Sigmoid colon (tissue), 4 donors: Measurements from ENCODE around the gene ZFHX3.

Experiments used
- EP300 ChIP-seq, 4 donors: sonication (generic); formaldehyde crosslinking; IDR thresholded peaks; one replicate each; pipeline ENCODE4 v1.6.1; 2017; ENCODE audit warnings: antibody characterized with exemption in 4 of 4
- POLR2A ChIP-seq, 2 donors: fragments of 450-650 bp; IDR thresholded peaks; one replicate each; pipeline ENCODE4 v1.6.1; 2016; ENCODE audit warnings: antibody characterized with exemption in 2 of 2, mild to moderate bottlenecking in 2 of 2, moderate library complexity in 2 of 2
- POLR2AphosphoS5 ChIP-seq, 4 donors: sonication (generic); formaldehyde crosslinking; IDR thresholded peaks; one replicate each; pipeline ENCODE4 v1.6.1; 2017; ENCODE audit warnings: antibody characterized with exemption in 4 of 4
- TF ChIP-seq, protein P1 (sequence below), 4 experiments: fragments of 450-650 bp in 3 of 4; fragments of 200-600 bp in 1 of 4; IDR thresholded peaks; one replicate each; pipeline ENCODE4 v1.5.1; 2016 to 2019; ENCODE audit warnings: antibody characterized with exemption in 4 of 4, mild to moderate bottlenecking in 3 of 4, moderate library complexity in 2 of 4

GRCh38 chr16:72769876-72770275 is 278.1 kb downstream of the ZFHX3 start:
- TF ChIP-seq POLR2A (IDR thresholded peaks at IDR 0.05) = no peak
- TF ChIP-seq, protein P1, sequence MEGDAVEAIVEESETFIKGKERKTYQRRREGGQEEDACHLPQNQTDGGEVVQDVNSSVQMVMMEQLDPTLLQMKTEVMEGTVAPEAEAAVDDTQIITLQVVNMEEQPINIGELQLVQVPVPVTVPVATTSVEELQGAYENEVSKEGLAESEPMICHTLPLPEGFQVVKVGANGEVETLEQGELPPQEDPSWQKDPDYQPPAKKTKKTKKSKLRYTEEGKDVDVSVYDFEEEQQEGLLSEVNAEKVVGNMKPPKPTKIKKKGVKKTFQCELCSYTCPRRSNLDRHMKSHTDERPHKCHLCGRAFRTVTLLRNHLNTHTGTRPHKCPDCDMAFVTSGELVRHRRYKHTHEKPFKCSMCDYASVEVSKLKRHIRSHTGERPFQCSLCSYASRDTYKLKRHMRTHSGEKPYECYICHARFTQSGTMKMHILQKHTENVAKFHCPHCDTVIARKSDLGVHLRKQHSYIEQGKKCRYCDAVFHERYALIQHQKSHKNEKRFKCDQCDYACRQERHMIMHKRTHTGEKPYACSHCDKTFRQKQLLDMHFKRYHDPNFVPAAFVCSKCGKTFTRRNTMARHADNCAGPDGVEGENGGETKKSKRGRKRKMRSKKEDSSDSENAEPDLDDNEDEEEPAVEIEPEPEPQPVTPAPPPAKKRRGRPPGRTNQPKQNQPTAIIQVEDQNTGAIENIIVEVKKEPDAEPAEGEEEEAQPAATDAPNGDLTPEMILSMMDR (IDR thresholded peaks at IDR 0.05) = no peak
- TF ChIP-seq POLR2AphosphoS5 (IDR thresholded peaks at IDR 0.05) = no peak
- no peak for TF ChIP-seq EP300 (IDR thresholded peaks at IDR 0.05)
